ENCODE results near the gene PIP4P1.
"Not testable (repeated sequence)": the region's sequence is repeated elsewhere in the genome, so short reads cannot be mapped to it uniquely, and the experiment has no call there.

PIP4P1 gene

GRCh38 chr14:20461225-20462141, at the start of gene PIP4P1:
PIP4P1 (minus strand) TSS chr14:20461434; CDS start chr14:20461325, 109 bp downstream.
- peak; percentile 99 to 100 for DNase-seq

DNA sequence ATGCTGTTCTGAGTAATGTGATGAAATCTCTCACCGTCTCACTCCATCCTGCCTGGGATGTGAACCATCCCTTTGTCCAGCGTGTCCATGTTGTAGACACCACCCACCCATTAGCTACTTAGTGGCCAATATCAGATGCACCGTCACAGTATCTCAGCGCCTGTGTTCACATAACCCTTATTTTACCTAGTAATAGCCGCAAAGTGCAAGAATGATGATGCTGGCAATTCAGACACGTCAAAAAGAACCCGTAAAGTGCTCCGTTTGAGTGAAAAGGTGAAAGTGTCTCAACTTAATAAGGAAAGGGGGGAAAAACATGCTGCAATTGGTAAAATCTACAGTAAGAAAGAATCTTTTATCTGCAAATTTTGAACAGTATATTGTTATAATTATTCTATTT, 47.1 kb upstream of the PIP4P1 start:
- no peak for DNase-seq

GRCh38 chr14:20507537-20507936, 46.3 kb upstream of the PIP4P1 start:
- not testable (repeated sequence) for DNase-seq

GRCh38 chr14:20506752-20507151, 45.5 kb upstream of the PIP4P1 start:
- not testable (repeated sequence) for DNase-seq

- DNase-seq, result not testable (repeated sequence)
Measured at GRCh38 chr14:20506276-20506675, 45.0 kb upstream of the PIP4P1 start.

DNA sequence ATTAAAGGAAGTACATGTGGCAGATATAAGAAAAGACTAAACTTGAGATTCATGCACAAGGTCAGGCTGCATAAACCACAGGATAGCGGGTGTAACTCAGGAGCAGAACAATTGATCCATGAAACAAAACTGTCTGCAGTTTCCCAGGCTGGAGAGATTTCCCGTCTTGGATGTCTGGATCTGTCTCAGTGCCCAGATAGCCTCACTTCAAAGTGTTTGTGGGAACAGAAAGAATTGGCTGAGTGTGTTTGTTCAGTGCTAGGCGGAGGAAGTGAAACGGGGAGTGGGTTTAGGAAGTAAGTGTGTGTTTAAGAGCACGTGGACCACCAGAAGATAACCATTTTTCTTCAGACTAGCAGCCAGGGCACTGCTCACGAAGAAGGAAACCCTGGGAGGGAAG, 42.7 kb upstream of the PIP4P1 start:
- no peak for DNase-seq

DNA sequence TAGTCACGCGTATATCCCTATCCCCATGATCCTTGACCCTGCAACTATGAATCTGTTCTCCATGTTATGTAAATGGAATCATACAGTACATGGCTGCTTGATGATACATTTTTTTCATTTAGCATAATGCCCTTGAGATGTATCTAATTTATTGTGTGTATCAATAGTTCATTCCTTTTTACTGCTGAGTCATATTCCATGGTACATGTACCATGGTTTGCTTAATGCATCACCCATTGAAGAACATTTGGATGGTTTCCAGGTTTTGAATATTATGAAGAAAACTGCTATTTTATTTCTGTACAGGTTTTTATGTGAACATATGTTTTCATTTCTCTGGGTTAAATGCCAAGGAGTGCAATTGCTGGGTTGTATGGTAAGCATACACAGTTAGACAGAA, 40.1 kb upstream of the PIP4P1 start:
- no peak for DNase-seq

DNA sequence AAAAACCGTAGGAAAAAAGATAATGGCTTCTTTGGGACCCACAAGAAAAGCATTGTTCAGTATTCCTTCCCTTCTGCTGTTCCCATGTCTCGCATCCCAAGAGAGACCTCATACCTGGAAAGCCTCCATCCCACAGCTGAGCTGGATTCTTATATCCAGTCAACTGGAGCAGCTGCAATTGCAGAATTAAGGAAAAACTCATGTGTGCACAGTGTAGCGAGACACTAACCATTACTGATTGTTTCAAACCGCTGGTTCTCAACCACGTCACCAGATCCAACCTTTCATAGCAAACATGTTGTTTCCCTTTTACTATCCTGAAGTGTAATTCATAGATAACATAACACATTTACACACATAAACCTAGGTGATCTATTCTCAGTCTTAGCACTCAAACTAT, 38.6 kb upstream of the PIP4P1 start:
- no peak for DNase-seq

DNA sequence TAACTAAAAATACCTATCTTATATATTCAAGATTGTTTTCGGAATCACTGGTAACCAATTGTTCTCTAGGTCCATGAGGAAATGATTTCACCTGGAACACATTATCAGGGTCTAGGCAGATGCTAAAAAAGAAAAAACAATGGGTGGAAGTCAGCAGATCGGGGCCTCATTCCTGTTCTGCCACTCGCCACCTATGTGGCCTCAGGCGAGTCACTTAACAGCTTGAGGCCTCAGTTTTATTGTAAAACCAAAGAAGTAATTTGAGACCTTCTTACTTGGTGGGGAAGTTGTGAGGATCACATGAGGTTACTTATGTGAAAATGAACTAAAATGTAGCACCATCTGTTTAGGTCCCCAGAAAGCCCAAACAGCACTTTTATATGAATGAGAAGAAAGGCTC, 37.9 kb upstream of the PIP4P1 start:
- DNase-seq, result no peak

- no peak for DNase-seq
Measured at GRCh38 chr14:20498622-20499021, 37.4 kb upstream of the PIP4P1 start.

- no peak for DNase-seq
Measured at GRCh38 chr14:20494935-20495766, 33.9 kb upstream of the PIP4P1 start.

DNA sequence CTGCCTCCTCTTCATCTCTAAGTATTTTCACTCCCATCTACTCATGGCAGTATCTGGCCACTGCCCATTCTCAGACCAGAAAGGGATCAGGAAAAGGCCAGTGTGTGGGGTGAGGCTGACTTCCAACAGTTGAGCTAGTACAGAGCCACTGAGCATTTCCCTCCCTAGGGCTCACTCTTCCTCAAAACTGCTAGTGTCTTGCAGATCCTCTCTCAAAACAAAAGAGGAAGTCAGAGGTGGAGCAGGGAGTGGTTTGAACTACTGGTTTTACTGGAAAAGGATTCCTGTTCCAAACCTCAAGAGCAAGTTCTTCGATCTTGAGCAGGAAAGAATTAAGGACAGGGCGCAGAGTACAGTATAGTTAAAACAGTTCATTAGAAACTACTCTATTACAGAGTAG, 32.4 kb upstream of the PIP4P1 start:
- DNase-seq, result no peak

DNA sequence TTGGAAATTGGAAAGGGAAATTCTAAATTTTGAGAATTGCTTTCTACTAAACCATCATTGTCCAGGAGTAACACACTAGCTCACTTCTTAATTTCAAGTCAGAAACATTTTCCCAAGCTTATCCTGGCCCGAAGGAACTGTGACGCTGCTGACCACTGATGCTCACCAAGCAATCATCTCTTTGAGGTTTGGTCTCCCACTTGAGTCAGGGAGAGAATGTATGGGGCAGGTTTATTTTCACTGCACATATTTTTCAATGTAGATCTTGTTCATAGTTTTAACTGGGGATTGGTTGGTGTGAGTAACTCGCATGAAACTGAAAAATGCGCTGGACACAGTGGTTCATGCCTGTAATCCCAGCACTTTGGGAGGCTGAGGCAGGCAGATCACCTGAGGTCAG, 31.3 kb upstream of the PIP4P1 start:
- no peak for DNase-seq

DNA sequence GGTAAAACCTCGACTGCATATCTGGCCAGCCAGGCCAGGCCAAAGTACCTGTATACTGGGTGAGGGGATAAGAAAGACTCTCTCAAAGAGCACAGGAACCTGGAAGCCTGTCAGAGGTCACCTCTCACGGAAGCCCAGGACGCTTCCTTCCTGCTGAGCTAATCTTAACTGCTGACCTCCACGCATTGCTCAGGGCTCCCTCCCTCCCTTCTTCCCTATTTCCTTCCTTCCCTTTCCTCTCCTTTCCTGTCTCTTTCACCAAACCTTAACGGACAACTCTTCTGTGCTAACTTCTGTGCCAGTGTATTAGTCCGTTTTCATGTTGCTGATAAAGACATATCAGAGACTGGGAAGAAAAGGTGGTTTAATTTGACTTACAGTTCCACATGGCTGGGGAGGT, 29.3 kb upstream of the PIP4P1 start:
- no peak for DNase-seq

GRCh38 chr14:20489093-20489994, 28.1 kb upstream of the PIP4P1 start:
- no peak for DNase-seq

- DNase-seq, result no peak
Measured at GRCh38 chr14:20487396-20487725, 26.1 kb upstream of the PIP4P1 start.

DNA sequence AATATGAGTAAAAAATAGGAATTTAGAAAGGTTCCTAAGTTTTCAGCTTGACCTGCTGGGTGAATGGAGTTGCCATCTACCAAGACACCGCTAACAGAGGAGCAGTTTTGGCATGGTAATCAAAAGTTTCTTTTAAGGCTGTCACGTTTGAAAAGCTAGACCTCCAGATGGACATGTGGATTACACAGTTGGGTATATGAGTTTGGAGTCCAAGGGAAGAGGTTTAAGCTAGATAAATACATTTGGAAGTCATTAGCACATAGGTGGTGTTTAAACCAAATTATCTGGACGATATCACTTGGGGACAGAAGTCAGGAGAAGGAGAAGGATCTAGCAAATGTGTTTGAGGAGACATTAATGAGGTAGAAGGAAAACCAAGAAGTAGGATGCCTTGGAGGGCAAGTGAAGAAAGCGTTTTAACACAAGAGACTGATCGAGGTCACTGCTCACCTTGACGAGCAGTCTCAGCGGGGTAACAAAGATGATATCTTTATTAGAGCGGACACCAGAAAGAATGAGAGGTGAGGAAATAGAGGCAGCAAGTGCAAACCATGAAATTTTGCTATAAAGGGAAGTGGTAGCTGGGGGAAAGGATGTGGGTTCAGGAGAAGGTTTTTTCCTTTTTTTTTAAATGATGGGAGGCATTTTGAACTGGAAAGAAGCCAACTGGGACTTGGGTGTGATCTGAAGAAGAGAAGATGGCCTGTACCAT, 25.6 kb upstream of the PIP4P1 start:
- DNase-seq, result no peak

DNA sequence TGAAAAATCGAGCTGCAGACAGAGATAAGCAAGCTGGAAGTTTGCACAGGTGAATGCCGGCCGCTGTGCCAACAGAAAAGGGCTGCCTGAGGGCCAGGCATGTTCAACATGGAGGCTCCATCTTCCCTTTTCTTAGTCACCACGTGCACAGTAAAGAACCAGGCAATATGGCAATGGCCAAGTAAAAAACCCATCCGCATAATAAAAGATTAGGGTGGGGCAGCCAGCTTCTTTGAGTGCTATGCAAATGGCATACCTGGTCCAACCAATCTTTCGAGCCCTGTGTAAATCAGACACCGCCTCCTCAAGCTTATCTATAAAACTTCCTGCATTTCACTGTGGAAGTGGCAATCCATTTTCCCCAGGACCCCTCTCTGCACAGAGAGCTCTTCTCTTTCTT, 24.7 kb upstream of the PIP4P1 start:
- no peak for DNase-seq

- no peak for DNase-seq
Measured at GRCh38 chr14:20482382-20482781, 21.1 kb upstream of the PIP4P1 start.

DNA sequence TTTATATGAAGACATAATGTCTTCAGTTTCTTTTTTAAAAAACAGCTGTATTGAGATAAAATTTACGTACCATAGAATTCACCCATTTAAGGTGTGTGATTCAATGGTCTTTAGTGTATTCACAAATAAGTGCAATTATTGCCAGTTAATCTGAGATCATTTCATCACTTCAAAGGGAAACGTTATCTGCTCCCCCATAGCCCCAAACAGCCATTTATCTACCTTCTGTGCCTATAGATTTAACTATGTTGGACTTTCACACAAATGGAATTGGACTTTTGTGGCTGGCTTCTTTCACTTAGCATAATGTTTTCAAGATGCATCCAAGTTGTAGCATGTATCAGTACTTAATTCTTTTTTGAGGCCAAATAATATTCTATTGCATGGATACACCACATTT, 17.7 kb upstream of the PIP4P1 start:
- no peak for DNase-seq

- peak; percentile 34 to 70 for DNase-seq
Measured at GRCh38 chr14:20477211-20477876, 16.1 kb upstream of the PIP4P1 start.

GRCh38 chr14:20476776-20477175, 15.5 kb upstream of the PIP4P1 start:
- DNase-seq, result no peak

All from SW 1271 (cell line).